HepG2 (cell line): ENCODE data around the gene CD93. TPM values are rescaled to one million over a fixed set of nuclear protein-coding genes. Genes with fewer than 3 reads are reported as not detected.

Experiments used
- CEBPB ChIP-seq: IDR thresholded peaks from 2 replicates; pipeline ENCODE4 v1.6.1; 2011; ENCODE audit warnings: low read depth, low read length, improper control_type of control experiment, borderline replicate concordance
- CEBPG ChIP-seq: IDR thresholded peaks from 2 replicates; pipeline ENCODE4 v1.6.1; 2016
- ETV5 ChIP-seq: IDR thresholded peaks from 2 replicates; pipeline ENCODE4 v1.6.1; 2018; ENCODE audit warnings: missing biosample characterization, missing genetic modification reagents, inconsistent platforms, borderline replicate concordance
- HMGA1 ChIP-seq: sonication (generic); formaldehyde crosslinking; conservative IDR thresholded peaks from 2 replicates; pipeline ENCODE4 v1.4.0; 2020; ENCODE audit warnings: missing genetic modification reagents
- MTF2 ChIP-seq: sonication (generic); formaldehyde crosslinking; IDR thresholded peaks from 2 replicates; pipeline ENCODE4 v1.5.0; 2020; ENCODE audit warnings: missing genetic modification reagents, borderline replicate concordance
- SOX13 ChIP-seq, 3 experiments: fragments of 450-650 bp in 1 of 3; sonication (generic) in 1 of 3; formaldehyde crosslinking in 1 of 3; IDR thresholded peaks in 2 of 3; conservative IDR thresholded peaks in 1 of 3; 2 replicates each; pipeline versions ENCODE4 v1.5.0 to v1.6.1; 2016 to 2020; ENCODE audit warnings: antibody characterized with exemption in 1 of 3, mild to moderate bottlenecking in 1 of 3, missing compliant biosample characterization in 1 of 3, missing genetic modification reagents in 1 of 3, moderate library complexity in 1 of 3
- SPEN ChIP-seq: sonication (generic); formaldehyde crosslinking; IDR thresholded peaks from 2 replicates; pipeline ENCODE4 v1.5.1; 2020; ENCODE audit warnings: low read depth, mild to moderate bottlenecking, missing genetic modification reagents
- ZNF296 ChIP-seq: sonication (generic); formaldehyde crosslinking; conservative IDR thresholded peaks from 2 replicates; pipeline ENCODE4 v1.5.0; 2020; ENCODE audit warnings: mild to moderate bottlenecking, missing genetic modification reagents
- ZNF530 ChIP-seq: sonication (generic); formaldehyde crosslinking; IDR thresholded peaks from 2 replicates; pipeline ENCODE4 v1.5.0; 2020; ENCODE audit warnings: low read depth, mild to moderate bottlenecking, missing genetic modification reagents
- ZSCAN21 ChIP-seq: sonication (generic); formaldehyde crosslinking; IDR thresholded peaks from 2 replicates; pipeline ENCODE4 v1.8.0; 2022; ENCODE audit warnings: mild to moderate bottlenecking, missing genetic modification reagents, moderate library complexity, borderline replicate concordance
- polyA plus RNA-seq, 8 experiments: library from polyadenylated mRNA; depleted of rRNA in 3 of 8; stranded (reverse) in 7 of 8; unstranded in 1 of 8; fragments of >200 nt; fragmentation: Illumina TruSeq in 4 of 8; extraction: Trizol in 4 of 8; gene quantifications; 2 replicates each; pipeline versions ENCODE4 v1.2.1 to v1.2.3, GENCODE V29; 2011 to 2016; ENCODE audit warnings: low read depth in 4 of 8, missing spikeins in 1 of 8, mixed read lengths in 1 of 8; ENCODE audit not compliant: insufficient read depth in 1 of 8
- total RNA-seq, 5 experiments: library from RNA; depleted of rRNA; stranded (reverse); fragments of >200 nt; fragmentation: Illumina TruSeq; extraction: Trizol; gene quantifications; 2 replicates each; pipeline ENCODE4 v1.2.3, GENCODE V29; 2016; ENCODE audit warnings: low read depth in 1 of 5
- TF ChIP-seq, protein P1 (sequence below), 2 experiments: IDR thresholded peaks; 2 replicates each; pipeline ENCODE4 v1.6.1; 2011 to 2012; ENCODE audit warnings: low read length in 2 of 2, borderline replicate concordance in 1 of 2, low read depth in 1 of 2, mild to moderate bottlenecking in 1 of 2, moderate library complexity in 1 of 2
- TF ChIP-seq, protein P2 (sequence below): sonication (generic); formaldehyde crosslinking; IDR thresholded peaks from 2 replicates; pipeline ENCODE4 v1.8.1; 2023; ENCODE audit warnings: mild to moderate bottlenecking, moderate library complexity, missing genetic modification reagents
- TF ChIP-seq, protein P3 (sequence below): sonication (generic); formaldehyde crosslinking; IDR thresholded peaks from 2 replicates; pipeline ENCODE4 v1.4.0; 2020; ENCODE audit warnings: missing genetic modification reagents, borderline replicate concordance
- TF ChIP-seq, protein P4 (sequence below), 2 experiments: sonication (generic) in 1 of 2; formaldehyde crosslinking in 1 of 2; IDR thresholded peaks; 2 replicates each; pipeline versions ENCODE4 v1.6.1 to v1.9.0; 2014 to 2022; ENCODE audit warnings: antibody characterized with exemption in 1 of 2, borderline replicate concordance in 1 of 2, inconsistent platforms in 1 of 2, low read depth in 1 of 2, missing genetic modification reagents in 1 of 2

Gene CD93
- total and polyA plus RNA-seq, 2 of the 13 experiments (the other 11 are each of a cell fraction or from before 2014, with no cell fraction given): not detected

DNA sequence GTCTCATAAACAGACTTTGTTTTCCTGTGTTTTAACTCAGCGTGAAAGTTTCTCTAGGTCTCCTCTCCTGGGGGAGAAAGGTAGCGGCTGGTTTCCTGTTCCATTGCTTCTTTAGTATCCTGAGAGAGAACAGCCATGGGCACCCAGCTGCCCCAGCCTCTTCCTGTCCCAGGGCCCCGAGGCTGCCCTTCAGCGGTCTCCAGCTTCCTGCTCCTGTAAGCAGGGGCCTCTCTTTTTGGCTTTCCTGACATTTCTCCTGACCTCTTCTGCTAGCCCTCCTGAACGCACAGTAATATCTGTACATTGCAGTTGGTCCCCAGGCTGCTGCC is 53.4 kb downstream of the CD93 start (continued):
- TF ChIP-seq, protein P1, sequence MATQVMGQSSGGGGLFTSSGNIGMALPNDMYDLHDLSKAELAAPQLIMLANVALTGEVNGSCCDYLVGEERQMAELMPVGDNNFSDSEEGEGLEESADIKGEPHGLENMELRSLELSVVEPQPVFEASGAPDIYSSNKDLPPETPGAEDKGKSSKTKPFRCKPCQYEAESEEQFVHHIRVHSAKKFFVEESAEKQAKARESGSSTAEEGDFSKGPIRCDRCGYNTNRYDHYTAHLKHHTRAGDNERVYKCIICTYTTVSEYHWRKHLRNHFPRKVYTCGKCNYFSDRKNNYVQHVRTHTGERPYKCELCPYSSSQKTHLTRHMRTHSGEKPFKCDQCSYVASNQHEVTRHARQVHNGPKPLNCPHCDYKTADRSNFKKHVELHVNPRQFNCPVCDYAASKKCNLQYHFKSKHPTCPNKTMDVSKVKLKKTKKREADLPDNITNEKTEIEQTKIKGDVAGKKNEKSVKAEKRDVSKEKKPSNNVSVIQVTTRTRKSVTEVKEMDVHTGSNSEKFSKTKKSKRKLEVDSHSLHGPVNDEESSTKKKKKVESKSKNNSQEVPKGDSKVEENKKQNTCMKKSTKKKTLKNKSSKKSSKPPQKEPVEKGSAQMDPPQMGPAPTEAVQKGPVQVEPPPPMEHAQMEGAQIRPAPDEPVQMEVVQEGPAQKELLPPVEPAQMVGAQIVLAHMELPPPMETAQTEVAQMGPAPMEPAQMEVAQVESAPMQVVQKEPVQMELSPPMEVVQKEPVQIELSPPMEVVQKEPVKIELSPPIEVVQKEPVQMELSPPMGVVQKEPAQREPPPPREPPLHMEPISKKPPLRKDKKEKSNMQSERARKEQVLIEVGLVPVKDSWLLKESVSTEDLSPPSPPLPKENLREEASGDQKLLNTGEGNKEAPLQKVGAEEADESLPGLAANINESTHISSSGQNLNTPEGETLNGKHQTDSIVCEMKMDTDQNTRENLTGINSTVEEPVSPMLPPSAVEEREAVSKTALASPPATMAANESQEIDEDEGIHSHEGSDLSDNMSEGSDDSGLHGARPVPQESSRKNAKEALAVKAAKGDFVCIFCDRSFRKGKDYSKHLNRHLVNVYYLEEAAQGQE (IDR thresholded peaks at IDR 0.05; ENCODE audit: borderline replicate concordance in 1 of 2, low read depth in 1 of 2, low read length in 2 of 2): no peak
- TF ChIP-seq ZNF296 (CRISPR knock-in tag): no peak
- TF ChIP-seq, protein P2, sequence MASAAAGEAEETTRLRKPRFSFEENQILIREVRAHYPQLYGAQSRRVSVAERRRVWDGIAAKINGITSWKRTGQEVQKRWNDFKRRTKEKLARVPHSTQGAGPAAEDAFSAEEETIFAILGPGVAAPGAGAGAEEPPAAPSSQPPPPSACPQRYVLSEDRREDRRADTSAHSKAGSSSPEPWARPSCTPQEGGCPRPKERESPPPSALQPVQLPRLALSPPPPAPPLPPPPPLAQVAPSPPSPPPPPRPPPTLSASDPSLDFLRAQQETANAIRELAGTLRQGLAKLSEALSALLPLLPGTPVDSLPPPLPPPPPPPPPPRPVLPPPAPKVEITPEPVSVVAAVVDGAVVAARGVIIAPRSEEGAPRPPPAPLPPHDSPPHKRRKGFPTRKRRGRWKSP: no peak
- TF ChIP-seq, protein P3, sequence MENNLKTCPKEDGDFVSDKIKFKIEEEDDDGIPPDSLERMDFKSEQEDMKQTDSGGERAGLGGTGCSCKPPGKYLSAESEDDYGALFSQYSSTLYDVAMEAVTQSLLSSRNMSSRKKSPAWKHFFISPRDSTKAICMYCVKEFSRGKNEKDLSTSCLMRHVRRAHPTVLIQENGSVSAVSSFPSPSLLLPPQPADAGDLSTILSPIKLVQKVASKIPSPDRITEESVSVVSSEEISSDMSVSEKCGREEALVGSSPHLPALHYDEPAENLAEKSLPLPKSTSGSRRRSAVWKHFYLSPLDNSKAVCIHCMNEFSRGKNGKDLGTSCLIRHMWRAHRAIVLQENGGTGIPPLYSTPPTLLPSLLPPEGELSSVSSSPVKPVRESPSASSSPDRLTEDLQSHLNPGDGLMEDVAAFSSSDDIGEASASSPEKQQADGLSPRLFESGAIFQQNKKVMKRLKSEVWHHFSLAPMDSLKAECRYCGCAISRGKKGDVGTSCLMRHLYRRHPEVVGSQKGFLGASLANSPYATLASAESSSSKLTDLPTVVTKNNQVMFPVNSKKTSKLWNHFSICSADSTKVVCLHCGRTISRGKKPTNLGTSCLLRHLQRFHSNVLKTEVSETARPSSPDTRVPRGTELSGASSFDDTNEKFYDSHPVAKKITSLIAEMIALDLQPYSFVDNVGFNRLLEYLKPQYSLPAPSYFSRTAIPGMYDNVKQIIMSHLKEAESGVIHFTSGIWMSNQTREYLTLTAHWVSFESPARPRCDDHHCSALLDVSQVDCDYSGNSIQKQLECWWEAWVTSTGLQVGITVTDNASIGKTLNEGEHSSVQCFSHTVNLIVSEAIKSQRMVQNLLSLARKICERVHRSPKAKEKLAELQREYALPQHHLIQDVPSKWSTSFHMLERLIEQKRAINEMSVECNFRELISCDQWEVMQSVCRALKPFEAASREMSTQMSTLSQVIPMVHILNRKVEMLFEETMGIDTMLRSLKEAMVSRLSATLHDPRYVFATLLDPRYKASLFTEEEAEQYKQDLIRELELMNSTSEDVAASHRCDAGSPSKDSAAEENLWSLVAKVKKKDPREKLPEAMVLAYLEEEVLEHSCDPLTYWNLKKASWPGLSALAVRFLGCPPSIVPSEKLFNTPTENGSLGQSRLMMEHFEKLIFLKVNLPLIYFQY: no peak
- TF ChIP-seq MTF2 (CRISPR knock-in tag): no peak
- TF ChIP-seq ETV5 (CRISPR knock-in tag): no peak
- no peak for TF ChIP-seq CEBPG (CRISPR knock-in tag)
- no peak for TF ChIP-seq ZNF530
- TF ChIP-seq, protein P4, sequence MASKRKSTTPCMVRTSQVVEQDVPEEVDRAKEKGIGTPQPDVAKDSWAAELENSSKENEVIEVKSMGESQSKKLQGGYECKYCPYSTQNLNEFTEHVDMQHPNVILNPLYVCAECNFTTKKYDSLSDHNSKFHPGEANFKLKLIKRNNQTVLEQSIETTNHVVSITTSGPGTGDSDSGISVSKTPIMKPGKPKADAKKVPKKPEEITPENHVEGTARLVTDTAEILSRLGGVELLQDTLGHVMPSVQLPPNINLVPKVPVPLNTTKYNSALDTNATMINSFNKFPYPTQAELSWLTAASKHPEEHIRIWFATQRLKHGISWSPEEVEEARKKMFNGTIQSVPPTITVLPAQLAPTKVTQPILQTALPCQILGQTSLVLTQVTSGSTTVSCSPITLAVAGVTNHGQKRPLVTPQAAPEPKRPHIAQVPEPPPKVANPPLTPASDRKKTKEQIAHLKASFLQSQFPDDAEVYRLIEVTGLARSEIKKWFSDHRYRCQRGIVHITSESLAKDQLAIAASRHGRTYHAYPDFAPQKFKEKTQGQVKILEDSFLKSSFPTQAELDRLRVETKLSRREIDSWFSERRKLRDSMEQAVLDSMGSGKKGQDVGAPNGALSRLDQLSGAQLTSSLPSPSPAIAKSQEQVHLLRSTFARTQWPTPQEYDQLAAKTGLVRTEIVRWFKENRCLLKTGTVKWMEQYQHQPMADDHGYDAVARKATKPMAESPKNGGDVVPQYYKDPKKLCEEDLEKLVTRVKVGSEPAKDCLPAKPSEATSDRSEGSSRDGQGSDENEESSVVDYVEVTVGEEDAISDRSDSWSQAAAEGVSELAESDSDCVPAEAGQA (IDR thresholded peaks at IDR 0.05; ENCODE audit: low read depth): no peak
- TF ChIP-seq, protein P4 (CRISPR knock-in tag; IDR thresholded peaks at IDR 0.05; ENCODE audit: borderline replicate concordance): no peak
- no peak for TF ChIP-seq SPEN (CRISPR knock-in tag)
- TF ChIP-seq SOX13 (IDR thresholded peaks at IDR 0.05): no peak
- TF ChIP-seq SOX13 (CRISPR knock-in tag; conservative IDR thresholded peaks at IDR 0.05 in 1 of 2, IDR thresholded peaks at IDR 0.05 in 1 of 2): no peak
- no peak for TF ChIP-seq HMGA1 (CRISPR knock-in tag)
- TF ChIP-seq ZSCAN21 (CRISPR knock-in tag): no peak
- TF ChIP-seq CEBPB: no peak
